GM20431 (cell line): ENCODE data around the gene SP7.

Source experiments
- in situ Hi-C: fragments of 300-500 bp; cut with MseI, MboI; formaldehyde crosslinking; loops from one replicate; pipeline ENCODE4 v1.15.0; 2020; ENCODE audit warnings: low sequenced_read_pairs; ENCODE audit not compliant: unreplicated experiment

SP7 gene

GRCh38 chr12:53287741-53288216 lies 48.4 kb downstream of the SP7 start:
- in situ Hi-C loops = loop anchor here (5.0 kb wide), 1 partner anchor 75 kb away; no protein-coding TSS in a partner anchor

- in situ Hi-C loops = loop anchor here (5.0 kb wide), 1 partner anchor 74 kb away; no protein-coding TSS in a partner anchor
These were observed 49.7 kb downstream of the SP7 start for GRCh38 chr12:53286448-53286847.

- in situ Hi-C loops = no loop called here
These were observed 56.2 kb downstream of the SP7 start for GRCh38 chr12:53279888-53280498.

- in situ Hi-C loops = no loop called here
These were observed 56.8 kb downstream of the SP7 start for GRCh38 chr12:53279283-53279869.

GRCh38 chr12:53277981-53278380 lies 58.2 kb downstream of the SP7 start:
- in situ Hi-C loops = no loop called here
